ENCODE data around the gene SENP6. TPM values are rescaled to one million over a fixed set of nuclear protein-coding genes. Genes with fewer than 3 reads are reported as not detected.
"Not testable (repeated sequence)": the region's sequence is repeated elsewhere in the genome, so short reads cannot be mapped to it uniquely, and the experiment has no call there.

The SENP6 gene
- polyA plus RNA-seq, 1 donor: 186 TPM

- no peak for DNase-seq
These were observed 7.4 kb downstream of the SENP6 start for GRCh38 chr6:75608956-75609533.

- DNase-seq: no peak
These were observed 8.2 kb downstream of the SENP6 start for GRCh38 chr6:75609639-75610590.

GRCh38 chr6:75611011-75611701, 9.5 kb downstream of the SENP6 start:
- peak; percentile 15 for DNase-seq

- no peak for DNase-seq
These were observed 10.2 kb downstream of the SENP6 start for GRCh38 chr6:75611702-75612375.

- DNase-seq: no peak
These were observed 10.8 kb downstream of the SENP6 start for GRCh38 chr6:75612434-75612833.

- peak; percentile 8 for DNase-seq
These were observed 11.4 kb downstream of the SENP6 start for GRCh38 chr6:75613056-75613501.

- DNase-seq: no peak
These were observed 16.8 kb downstream of the SENP6 start for GRCh38 chr6:75618437-75618836.

- no peak for DNase-seq
These were observed 17.7 kb downstream of the SENP6 start for GRCh38 chr6:75619230-75619899.

- no peak for DNase-seq
These were observed 19.0 kb downstream of the SENP6 start for GRCh38 chr6:75620381-75621304.

- no peak for DNase-seq
These were observed 20.2 kb downstream of the SENP6 start for GRCh38 chr6:75621846-75622245.

GRCh38 chr6:75623491-75623890, 21.8 kb downstream of the SENP6 start:
- DNase-seq: no peak

GRCh38 chr6:75624335-75624734, 22.7 kb downstream of the SENP6 start:
- no peak for DNase-seq

- no peak for DNase-seq
These were observed 23.3 kb downstream of the SENP6 start for GRCh38 chr6:75624988-75625387.

GRCh38 chr6:75626561-75626960, 24.9 kb downstream of the SENP6 start:
- no peak for DNase-seq

GRCh38 chr6:75627708-75628107, 26.0 kb downstream of the SENP6 start:
- DNase-seq: not testable (repeated sequence)

GRCh38 chr6:75631859-75632635, 30.4 kb downstream of the SENP6 start:
- DNase-seq: no peak

GRCh38 chr6:75633045-75633444, 31.4 kb downstream of the SENP6 start:
- DNase-seq: no peak

- no peak for DNase-seq
These were observed 40.6 kb downstream of the SENP6 start for GRCh38 chr6:75642311-75642710.

GRCh38 chr6:75643173-75643572, 41.5 kb downstream of the SENP6 start:
- DNase-seq: no peak

- peak; percentile 4 for DNase-seq
These were observed 54.8 kb downstream of the SENP6 start for GRCh38 chr6:75656479-75656878.

Data from left kidney (tissue), 2 donors.